Activated CD4-positive, alpha-beta memory T cell treated with anti-CD3 and anti-CD28 coated beads, Interleukin-2, amount 10 ng/mL, durations not matched to agents 7 days and 5 days (primary cell): Measurements from ENCODE around the gene CBFA2T3. TPM values are rescaled to one million over a fixed set of nuclear protein-coding genes. Genes with fewer than 3 reads are reported as not detected.

Experiments
- CTCF ChIA-PET: fragments of 350-600 bp; sonication (Branson Sonifier 250); formaldehyde crosslinking; loops from one replicate; lab custom pipeline; 2021; ENCODE audit warnings: antibody characterized with exemption, inconsistent platforms; lab: Charles Lee
- POLR2A ChIA-PET: fragments of 350-600 bp; sonication (Branson Sonifier 250); formaldehyde crosslinking; loops from one replicate; lab custom pipeline; 2021; ENCODE audit warnings: antibody characterized with exemption; lab: Charles Lee
- DNase-seq: peaks from one replicate; pipeline ENCODE4 v3.0.0-alpha.2; 2020
- H3K27ac Mint-ChIP-seq: one replicate; pipeline ENCODE4 v1.8.0; 2021; ENCODE audit warnings: mild to moderate bottlenecking, mixed read lengths
- H3K27me3 Mint-ChIP-seq: one replicate; pipeline ENCODE4 v1.8.0; 2021; ENCODE audit warnings: mixed read lengths
- H3K36me3 Mint-ChIP-seq: one replicate; pipeline ENCODE4 v1.8.0; 2021; ENCODE audit warnings: low read depth, mixed read lengths
- H3K4me1 Mint-ChIP-seq: one replicate; pipeline ENCODE4 v1.8.0; 2021; ENCODE audit warnings: mixed read lengths
- H3K4me3 Mint-ChIP-seq: one replicate; pipeline ENCODE4 v1.8.0; 2021; ENCODE audit warnings: mild to moderate bottlenecking, mixed read lengths
- H3K9me3 Mint-ChIP-seq: one replicate; pipeline ENCODE4 v1.8.0; 2021; ENCODE audit warnings: mixed read lengths
- total RNA-seq, 2 experiments: library from RNA; stranded (reverse); gene quantifications; one replicate each; pipeline ENCODE4 v1.2.3, GENCODE V29; 2021

Gene CBFA2T3
- total RNA-seq, 2 experiments from 2014 or later = not detected

- no peaks in the 10 kb centered on the region for H3K27me3 Mint-ChIP-seq
- peak overlapping the region; percentile 44 for H3K27ac Mint-ChIP-seq
- ChIA-PET CTCF (interaction anchor here (1.6 kb wide), 1 partner anchor 118 kb away, joined by 4 read pairs; no protein-coding TSS in a partner anchor), POLR2A (interaction anchor here (3.0 to 4.9 kb wide), 2 partner anchors 45 to 74 kb away, joined by 14 to 59 read pairs; partner anchors contain the start of gene APRT)
- H3K4me1 Mint-ChIP-seq = peaks cover 34% of the 10 kb centered on the region
- H3K9me3 Mint-ChIP-seq = no peaks in the 10 kb centered on the region
- peak overlapping the region; percentile 73 for H3K4me3 Mint-ChIP-seq
- no peak for DNase-seq
- H3K36me3 Mint-ChIP-seq = peaks cover 17% of the 10 kb centered on the region
Observed at GRCh38 chr16:88855736-88856121, 121.3 kb downstream of the CBFA2T3 start.

DNA sequence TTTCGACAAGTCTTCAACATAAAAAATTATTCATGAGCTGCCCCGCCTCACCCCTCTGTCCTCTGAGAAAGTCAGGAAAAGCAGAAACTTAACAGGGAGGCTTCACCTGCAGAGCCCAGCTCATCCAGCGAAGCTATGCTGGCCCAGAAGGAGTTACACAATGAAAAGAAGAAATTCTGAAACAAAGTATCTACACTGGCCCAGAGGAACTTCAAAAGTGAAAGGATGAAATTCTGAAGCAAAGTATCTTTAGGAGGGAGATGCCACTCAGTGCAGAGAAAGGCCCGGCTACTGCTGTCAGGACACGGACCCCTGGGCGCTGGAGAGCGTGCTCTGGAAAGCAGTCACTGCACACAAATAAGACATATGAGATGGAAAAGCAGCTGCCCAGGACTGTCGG, 121.8 kb downstream of the CBFA2T3 start:
- H3K27ac Mint-ChIP-seq = peak overlapping the region; percentile 13
- POLR2A ChIA-PET = interaction anchor here (4.9 kb wide), 1 partner anchor 44 kb away, joined by 59 read pairs; the partner anchor contains the start of gene APRT

DNA sequence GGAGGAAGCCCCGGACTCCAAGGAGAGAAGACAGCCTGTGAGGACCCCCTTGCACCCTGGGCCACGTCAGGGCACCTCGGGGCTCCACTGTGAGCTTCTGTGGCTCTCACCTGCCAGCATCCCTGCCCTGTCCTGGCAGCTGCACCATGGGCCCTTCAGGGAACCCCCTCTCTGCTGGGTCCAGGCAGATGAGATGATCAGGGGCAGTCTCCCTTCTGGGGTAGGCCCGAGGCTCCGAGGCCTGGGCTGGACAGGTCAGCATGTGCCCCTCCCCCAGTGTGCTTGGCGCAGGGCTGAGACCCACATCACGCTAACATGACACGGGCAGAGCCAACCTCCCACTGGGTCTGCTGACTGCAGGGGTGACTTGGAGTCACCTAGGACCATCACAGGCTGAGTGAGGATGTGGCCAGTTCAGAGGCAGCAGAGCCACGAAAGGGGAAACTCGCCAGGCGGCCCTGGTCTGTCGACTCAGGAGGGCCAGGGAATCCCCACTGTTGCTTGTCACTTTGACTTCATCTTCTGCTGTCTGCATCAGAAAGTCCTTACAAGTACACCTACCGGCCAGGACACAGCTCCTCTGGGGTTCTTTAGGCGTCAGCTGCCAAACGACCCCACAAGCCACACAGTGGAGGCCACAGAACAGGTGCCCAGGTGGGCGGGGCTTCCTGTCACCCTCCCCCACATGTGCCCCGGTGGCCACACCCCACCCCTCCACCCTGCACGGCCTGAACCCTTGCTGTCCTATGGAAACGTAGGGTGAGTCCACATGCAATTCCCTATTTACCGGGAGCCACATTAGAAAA, 122.5 kb downstream of the CBFA2T3 start:
- Mint-ChIP-seq H3K4me3 (peak overlapping the region; percentile 53), H3K9me3 (no peaks in the 10 kb centered on the region), H3K36me3 (peaks cover 16% of the 10 kb centered on the region), H3K27me3 (no peaks in the 10 kb centered on the region), H3K4me1 (peaks cover 34% of the 10 kb centered on the region), H3K27ac (no peak overlapping the region)
- no peak for DNase-seq
- POLR2A ChIA-PET = interaction anchor here (4.9 kb wide), 1 partner anchor 43 kb away, joined by 59 read pairs; the partner anchor contains the start of gene APRT
- CTCF ChIA-PET = interaction anchor here (0.7 to 1.6 kb wide), 3 partner anchors 70 to 386 kb away, joined by 3 to 7 read pairs (median 4); no protein-coding TSS in a partner anchor

More for the DNA sequence above, 121.8 kb downstream of the CBFA2T3 start:
- Mint-ChIP-seq H3K27me3 (no peaks in the 10 kb centered on the region), H3K9me3 (no peaks in the 10 kb centered on the region), H3K4me1 (peaks cover 34% of the 10 kb centered on the region), H3K36me3 (peaks cover 16% of the 10 kb centered on the region), H3K4me3 (peak overlapping the region; percentile 53)
- DNase-seq = no peak
- CTCF ChIA-PET = interaction anchor here (0.7 to 1.6 kb wide), 2 partner anchors 71 to 118 kb away, joined by 4 to 7 read pairs; no protein-coding TSS in a partner anchor

GRCh38 chr16:88853325-88853941, 123.6 kb downstream of the CBFA2T3 start:
- Mint-ChIP-seq H3K4me3 (no peak overlapping the region), H3K27ac (no peak overlapping the region), H3K4me1 (peaks cover 29% of the 10 kb centered on the region), H3K9me3 (no peaks in the 10 kb centered on the region), H3K27me3 (no peaks in the 10 kb centered on the region), H3K36me3 (peaks cover 7% of the 10 kb centered on the region)
- POLR2A ChIA-PET = no interaction called here
- no peak for DNase-seq
- CTCF ChIA-PET = interaction anchor here (0.9 kb wide), 1 partner anchor 387 kb away, joined by 3 read pairs; no protein-coding TSS in a partner anchor

DNA sequence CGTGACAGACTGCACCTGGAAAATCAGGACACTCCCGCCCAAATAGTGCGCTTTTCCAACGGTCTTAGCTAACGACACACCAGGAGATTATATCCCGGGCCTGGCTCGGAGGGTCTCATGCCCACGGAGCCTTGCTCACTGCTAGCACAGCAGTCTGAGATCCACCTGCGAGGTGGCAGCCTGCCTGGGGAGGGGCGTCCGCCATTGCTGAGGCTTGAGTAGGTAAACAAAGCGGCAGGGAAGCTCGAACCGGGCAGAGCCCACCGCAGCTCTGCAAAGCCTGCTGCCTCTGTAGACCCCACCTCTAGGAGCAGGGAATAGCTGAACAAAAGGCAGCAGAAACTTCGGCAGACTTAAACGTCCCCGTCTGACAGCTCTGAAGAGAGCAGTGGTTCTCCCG, 125.4 kb downstream of the CBFA2T3 start:
- Mint-ChIP-seq H3K4me3 (no peak overlapping the region), H3K27ac (no peak overlapping the region), H3K27me3 (no peaks in the 10 kb centered on the region), H3K9me3 (no peaks in the 10 kb centered on the region), H3K4me1 (peaks cover 19% of the 10 kb centered on the region), H3K36me3 (no peaks in the 10 kb centered on the region)
- CTCF ChIA-PET = no interaction called here
- DNase-seq = no peak
- POLR2A ChIA-PET = no interaction called here

GRCh38 chr16:88850531-88851199, 126.3 kb downstream of the CBFA2T3 start:
- Mint-ChIP-seq H3K36me3 (no peaks in the 10 kb centered on the region), H3K27me3 (no peaks in the 10 kb centered on the region), H3K4me3 (no peak overlapping the region), H3K27ac (no peak overlapping the region), H3K9me3 (no peaks in the 10 kb centered on the region), H3K4me1 (peaks cover 16% of the 10 kb centered on the region)
- DNase-seq = no peak
- POLR2A ChIA-PET = no interaction called here
- CTCF ChIA-PET = no interaction called here

GRCh38 chr16:88848557-88848956, 128.4 kb downstream of the CBFA2T3 start:
- H3K4me1 Mint-ChIP-seq = peaks cover 5% of the 10 kb centered on the region
- H3K36me3 Mint-ChIP-seq = no peaks in the 10 kb centered on the region
- no peaks in the 10 kb centered on the region for H3K9me3 Mint-ChIP-seq
- ChIA-PET CTCF (no interaction called here), POLR2A (no interaction called here)
- no peak overlapping the region for H3K4me3 Mint-ChIP-seq
- no peak overlapping the region for H3K27ac Mint-ChIP-seq
- no peaks in the 10 kb centered on the region for H3K27me3 Mint-ChIP-seq
- DNase-seq = no peak

DNA sequence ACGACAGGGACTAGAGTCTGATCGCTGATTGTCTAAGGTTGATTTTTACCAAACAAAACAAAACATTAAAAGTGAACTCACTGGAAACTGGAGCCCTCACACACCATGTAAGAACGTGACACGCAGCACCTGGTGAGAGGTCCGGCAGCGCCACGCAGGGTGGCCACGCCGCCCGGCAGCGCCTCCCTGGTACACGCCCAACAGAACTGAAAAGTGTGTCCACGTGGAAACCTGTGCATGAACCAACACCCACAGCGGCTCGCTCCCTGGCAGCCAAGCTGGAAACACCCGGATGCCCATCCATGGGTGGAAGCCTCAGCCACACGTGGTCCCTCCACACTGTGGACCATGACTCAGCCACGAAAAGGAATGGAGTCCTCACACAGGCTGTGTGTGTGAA, 129.4 kb downstream of the CBFA2T3 start:
- no peak for DNase-seq
- H3K27ac Mint-ChIP-seq = no peak overlapping the region
- POLR2A ChIA-PET = no interaction called here
- H3K4me3 Mint-ChIP-seq = no peak overlapping the region
- H3K9me3 Mint-ChIP-seq = no peaks in the 10 kb centered on the region
- no peaks in the 10 kb centered on the region for H3K36me3 Mint-ChIP-seq
- peaks cover 6% of the 10 kb centered on the region for H3K4me1 Mint-ChIP-seq
- CTCF ChIA-PET = no interaction called here
- H3K27me3 Mint-ChIP-seq = no peaks in the 10 kb centered on the region

DNA sequence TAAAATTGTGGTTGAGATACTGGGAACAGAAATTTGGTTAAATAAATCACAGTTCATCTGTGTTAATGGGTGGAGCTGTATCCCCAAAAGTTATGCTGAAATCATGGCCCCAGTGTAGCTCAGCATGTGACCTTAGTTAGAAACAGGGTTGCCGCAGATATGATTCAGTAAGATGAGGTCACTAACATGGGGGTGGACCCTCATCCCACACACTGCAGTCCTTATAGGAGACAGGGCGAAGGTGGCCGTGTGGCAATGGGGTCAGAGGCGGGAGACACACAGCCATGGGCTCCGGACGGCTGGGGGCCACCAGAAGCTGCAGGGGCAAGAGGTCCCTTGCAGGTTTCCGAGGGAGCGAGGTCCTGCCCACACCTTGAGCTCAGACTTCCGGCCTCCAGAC, 130.9 kb downstream of the CBFA2T3 start:
- Mint-ChIP-seq H3K4me3 (no peak overlapping the region), H3K4me1 (peaks cover 7% of the 10 kb centered on the region), H3K27ac (no peak overlapping the region), H3K27me3 (no peaks in the 10 kb centered on the region), H3K9me3 (no peaks in the 10 kb centered on the region), H3K36me3 (no peaks in the 10 kb centered on the region)
- CTCF ChIA-PET = interaction anchor here (1.9 kb wide), 1 partner anchor 12 kb away, joined by 6 read pairs; no protein-coding TSS in a partner anchor
- no peak for DNase-seq
- POLR2A ChIA-PET = interaction anchor here (1.4 kb wide), 1 partner anchor 11 kb away, joined by 3 read pairs; the partner anchor contains the start of genes GALNS and TRAPPC2L

- CTCF ChIA-PET = no interaction called here
Observed at GRCh38 chr16:88844419-88845036, 132.5 kb downstream of the CBFA2T3 start.

DNA sequence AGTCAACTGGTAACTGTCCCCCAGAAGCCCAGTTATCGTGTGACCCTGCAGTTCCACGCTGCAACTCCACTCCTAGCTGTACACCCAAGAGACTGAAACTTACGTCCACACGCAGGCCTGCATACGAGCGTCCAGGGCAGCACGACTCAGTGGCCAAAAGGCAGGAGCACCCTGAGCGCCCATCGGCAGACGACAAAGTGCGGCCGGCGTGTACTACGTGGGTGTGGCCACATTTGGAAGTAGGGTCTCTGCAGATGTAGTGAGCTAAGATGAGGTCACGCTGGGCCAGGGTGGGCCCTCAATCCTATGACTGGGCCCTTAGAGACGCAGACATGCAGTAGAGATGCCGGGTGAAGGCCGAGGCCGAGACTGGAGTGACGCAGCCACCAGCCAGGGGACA, 133.8 kb downstream of the CBFA2T3 start:
- no peak overlapping the region for H3K4me3 Mint-ChIP-seq
- H3K9me3 Mint-ChIP-seq = no peaks in the 10 kb centered on the region
- ChIA-PET POLR2A (no interaction called here), CTCF (no interaction called here)
- H3K27me3 Mint-ChIP-seq = no peaks in the 10 kb centered on the region
- H3K4me1 Mint-ChIP-seq = peaks cover 7% of the 10 kb centered on the region
- H3K27ac Mint-ChIP-seq = no peak overlapping the region
- DNase-seq = no peak
- H3K36me3 Mint-ChIP-seq = no peaks in the 10 kb centered on the region

More at GRCh38 chr16:88844419-88845036, 132.5 kb downstream of the CBFA2T3 start:
- H3K4me1 Mint-ChIP-seq = peaks cover 7% of the 10 kb centered on the region
- no peaks in the 10 kb centered on the region for H3K36me3 Mint-ChIP-seq
- H3K4me3 Mint-ChIP-seq = no peak overlapping the region
- H3K27ac Mint-ChIP-seq = no peak overlapping the region
- DNase-seq = no peak
- H3K9me3 Mint-ChIP-seq = no peaks in the 10 kb centered on the region
- POLR2A ChIA-PET = no interaction called here
- no peaks in the 10 kb centered on the region for H3K27me3 Mint-ChIP-seq

DNA sequence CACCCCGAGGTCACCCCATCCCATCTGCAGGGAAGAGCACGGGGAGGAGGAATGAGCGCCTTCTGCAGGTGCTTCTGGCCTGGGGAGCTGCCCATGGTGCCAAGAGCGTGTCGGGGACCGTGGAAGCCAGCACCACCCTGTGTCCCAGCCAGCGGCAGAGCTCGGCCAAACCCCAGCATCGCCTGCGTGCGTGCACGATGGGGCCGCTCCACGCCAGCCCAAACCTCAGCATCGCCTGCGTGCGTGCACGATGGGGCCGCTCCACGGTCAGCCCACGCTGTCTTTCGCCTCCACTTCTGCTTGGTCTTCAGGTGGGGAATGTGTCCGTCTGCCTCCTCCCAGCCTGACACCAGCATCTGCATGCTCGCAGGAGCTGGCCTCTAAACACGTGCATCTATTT, 134.2 kb downstream of the CBFA2T3 start:
- H3K4me1 Mint-ChIP-seq = peaks cover 7% of the 10 kb centered on the region
- H3K27me3 Mint-ChIP-seq = no peaks in the 10 kb centered on the region
- no peak overlapping the region for H3K27ac Mint-ChIP-seq
- ChIA-PET POLR2A (no interaction called here), CTCF (no interaction called here)
- no peak for DNase-seq
- H3K9me3 Mint-ChIP-seq = no peaks in the 10 kb centered on the region
- H3K36me3 Mint-ChIP-seq = no peaks in the 10 kb centered on the region
- H3K4me3 Mint-ChIP-seq = no peak overlapping the region
